Measurements from ENCODE around the gene CSH2. TPM values are rescaled to one million over a fixed set of nuclear protein-coding genes. Genes with fewer than 3 reads are reported as not detected.
"Not testable (repeated sequence)": the region's sequence is repeated elsewhere in the genome, so short reads cannot be mapped to it uniquely, and the experiment has no call there.

Gene CSH2
- not detected for total RNA-seq

DNA sequence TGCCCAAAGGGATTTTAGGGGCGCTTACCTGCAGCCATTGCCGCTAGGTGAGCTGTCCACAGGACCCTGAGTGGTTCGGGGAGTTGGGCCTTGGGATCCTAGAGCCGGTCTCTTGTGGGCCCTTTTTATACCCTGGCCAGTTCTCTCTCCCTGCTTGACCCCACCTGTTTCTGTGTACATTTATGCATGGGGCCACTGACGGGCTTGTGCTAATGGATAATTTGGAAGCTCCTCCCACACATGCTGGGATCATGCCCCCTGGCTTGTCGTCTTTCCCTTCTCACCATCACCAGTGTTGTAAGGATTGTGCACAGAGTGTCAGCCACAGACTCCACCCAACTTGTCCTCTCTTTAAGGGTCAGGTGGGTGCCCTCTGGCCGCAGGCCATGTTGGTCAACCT, at the start of gene CSH2:
Gene CSH2 (minus strand): TSS at position 101 of the 400 bp plus-strand sequence. CDS start 63 bp downstream, at position 38.
- H3K27ac Mint-ChIP-seq; DNase-seq; H3K4me3 Mint-ChIP-seq; H3K4me1 Mint-ChIP-seq; ATAC-seq; H3K36me3 Mint-ChIP-seq; H3K9me3 Mint-ChIP-seq (ENCODE audit: low read depth): not testable (repeated sequence)
- CTCF ChIA-PET = interaction anchor here (1.4 kb wide), 1 partner anchor 8 kb away, joined by 3 read pairs; no protein-coding TSS in a partner anchor
- H3K27me3 Mint-ChIP-seq = peaks cover 20% of the 10 kb centered on the region

DNA sequence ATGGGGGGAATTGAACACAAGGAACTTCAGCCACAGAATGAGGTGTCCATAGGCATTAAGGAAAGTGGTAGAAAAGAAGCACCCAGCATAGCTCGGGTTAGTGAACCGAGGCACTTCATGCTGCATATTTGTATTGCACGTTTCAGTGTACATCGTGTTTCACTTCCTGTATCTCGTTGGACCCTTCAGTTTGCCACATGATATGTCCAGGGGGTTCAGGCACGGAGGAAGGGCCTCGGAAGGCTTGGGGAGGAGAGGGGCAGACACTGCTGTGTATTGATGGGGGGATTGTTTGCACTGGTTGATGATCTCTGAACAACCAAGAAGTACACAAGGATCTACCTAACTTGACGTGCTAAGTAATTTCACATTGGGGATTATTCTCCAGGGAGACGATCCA, 48.9 kb upstream of the CSH2 start:
- H3K36me3 Mint-ChIP-seq; H3K27ac Mint-ChIP-seq; H3K4me3 Mint-ChIP-seq; H3K9me3 Mint-ChIP-seq (ENCODE audit: low read depth); DNase-seq; ATAC-seq; H3K4me1 Mint-ChIP-seq: not testable (repeated sequence)
- CTCF ChIA-PET = interaction anchor here (0.9 to 2.4 kb wide), 5 partner anchors 10 to 211 kb away, joined by 3 to 10 read pairs (median 6); no protein-coding TSS in a partner anchor
- peaks cover 11% of the 10 kb centered on the region for H3K27me3 Mint-ChIP-seq

DNA sequence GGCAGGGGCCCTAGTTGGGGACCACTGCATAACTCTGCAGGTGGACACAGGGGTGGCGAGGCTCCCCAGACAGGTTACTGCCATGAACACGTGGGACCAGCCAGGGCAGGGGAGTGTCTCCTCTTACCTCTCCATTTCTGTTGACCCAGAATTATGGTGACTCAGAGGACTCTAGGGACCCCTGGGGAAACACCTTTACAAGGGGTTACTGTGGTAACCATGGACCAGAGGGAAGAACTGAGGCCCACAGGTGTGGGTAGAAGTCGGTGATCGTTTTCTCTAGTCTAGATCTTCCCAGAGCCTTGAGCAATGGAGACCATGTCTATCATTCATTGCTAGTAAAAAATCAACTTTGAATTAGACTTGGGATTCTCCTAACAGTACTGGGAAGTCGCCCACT, 47.3 kb upstream of the CSH2 start:
- CTCF ChIA-PET = interaction anchor here (1.1 to 5.6 kb wide), 14 partner anchors 10 to 211 kb away, joined by 4 to 94 read pairs (median 21); partner anchors contain the start of genes CD79B, CSHL1, ERN1 and ICAM2
- ATAC-seq, H3K4me3 Mint-ChIP-seq: not testable (repeated sequence)

DNA sequence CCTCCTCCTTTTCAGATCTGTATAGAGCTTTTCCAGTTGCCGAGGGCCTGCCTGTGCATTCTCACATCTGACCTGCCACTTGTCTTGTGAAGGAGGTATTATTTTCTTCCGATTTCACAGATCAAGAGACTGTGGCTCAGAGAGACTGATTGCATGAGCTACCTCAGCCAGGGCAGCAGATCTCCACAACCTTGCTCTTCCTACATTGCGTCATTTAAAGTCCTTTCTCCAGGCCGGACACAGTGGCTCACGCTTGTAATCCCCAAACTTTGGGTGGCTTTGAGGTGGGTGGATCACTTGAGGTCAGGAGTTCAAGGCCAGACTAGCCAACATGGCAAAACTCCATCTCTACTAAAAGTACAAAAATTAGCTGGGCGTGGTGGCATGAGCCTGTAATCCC, 46.6 kb upstream of the CSH2 start:
- H3K27ac Mint-ChIP-seq; ATAC-seq; H3K9me3 Mint-ChIP-seq (ENCODE audit: low read depth); H3K4me1 Mint-ChIP-seq; DNase-seq; H3K4me3 Mint-ChIP-seq; H3K36me3 Mint-ChIP-seq: not testable (repeated sequence)
- H3K27me3 Mint-ChIP-seq = peaks cover 11% of the 10 kb centered on the region
- CTCF ChIA-PET = interaction anchor here (0.7 to 5.6 kb wide), 37 partner anchors 8 to 355 kb away, joined by 3 to 94 read pairs (median 7); partner anchors contain the start of genes CD79B, CSHL1, ERN1 and ICAM2

More for the DNA sequence above, 47.3 kb upstream of the CSH2 start:
- H3K9me3 Mint-ChIP-seq (ENCODE audit: low read depth); H3K4me1 Mint-ChIP-seq; H3K36me3 Mint-ChIP-seq; DNase-seq; H3K27ac Mint-ChIP-seq: not testable (repeated sequence)
- H3K27me3 Mint-ChIP-seq = peaks cover 11% of the 10 kb centered on the region

DNA sequence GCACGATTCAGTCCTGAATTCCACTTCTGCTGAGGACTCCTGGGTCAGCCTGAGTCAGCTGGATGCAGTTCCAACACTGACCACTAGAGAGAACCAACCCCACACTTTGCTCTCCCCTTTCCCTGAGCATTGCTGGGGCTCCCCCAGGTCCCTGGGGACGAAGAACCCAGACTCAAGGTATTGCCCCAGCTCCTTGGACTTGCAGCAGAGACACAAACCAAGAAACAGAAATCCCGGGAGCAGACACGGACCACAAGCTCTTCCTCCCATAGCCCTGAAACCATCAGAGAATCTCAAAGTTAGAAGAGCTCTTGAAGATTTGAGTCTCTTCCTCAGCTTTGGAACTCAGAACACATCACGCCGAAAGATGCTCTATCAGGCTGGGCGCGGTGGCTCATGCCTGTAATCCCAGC, 45.8 kb upstream of the CSH2 start:
- CTCF ChIA-PET = interaction anchor here (0.7 to 5.6 kb wide), 43 partner anchors 9 to 430 kb away, joined by 3 to 94 read pairs (median 6); partner anchors contain the start of genes CD79B, CSHL1, ERN1 and ICAM2
- H3K9me3 Mint-ChIP-seq (ENCODE audit: low read depth) = no peaks in the 10 kb centered on the region

DNA sequence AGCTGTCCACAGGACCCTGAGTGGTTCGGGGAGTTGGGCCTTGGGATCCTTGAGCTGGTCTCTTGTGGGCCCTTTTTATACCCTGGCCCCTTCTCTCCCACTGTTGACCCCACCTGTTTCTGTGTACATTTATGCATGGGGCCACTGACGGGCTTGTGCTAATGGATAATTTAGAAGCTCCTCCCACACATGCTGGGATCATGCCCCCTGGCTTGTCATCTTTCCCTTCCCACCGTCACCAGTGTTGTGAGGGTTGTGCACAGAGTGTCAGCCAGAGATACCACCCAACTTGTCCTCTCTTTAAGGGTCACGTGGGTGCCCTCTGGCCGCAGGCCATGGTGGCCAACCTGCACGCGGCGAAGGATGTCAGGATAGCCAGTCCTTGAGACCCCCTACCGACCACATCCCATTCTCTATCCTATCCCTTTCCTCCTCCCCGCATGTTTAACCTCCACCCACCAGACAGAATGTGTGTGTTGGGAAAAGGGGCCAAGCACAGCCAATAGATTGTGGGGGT, 45.4 kb upstream of the CSH2 start, which contains the start of gene GH1:
Gene GH1 (minus strand): TSS at position 51 of the 517 bp plus-strand sequence. CDS start 63 bp downstream, outside the sequence.
- H3K27ac Mint-ChIP-seq; H3K4me1 Mint-ChIP-seq; H3K36me3 Mint-ChIP-seq; H3K9me3 Mint-ChIP-seq (ENCODE audit: low read depth); DNase-seq; ATAC-seq; H3K4me3 Mint-ChIP-seq: not testable (repeated sequence)
- CTCF ChIA-PET = interaction anchor here (0.8 to 5.6 kb wide), 42 partner anchors 8 to 430 kb away, joined by 3 to 94 read pairs (median 6); partner anchors contain the start of genes CD79B, CSHL1, ERN1 and ICAM2
- H3K27me3 Mint-ChIP-seq = peaks cover 11% of the 10 kb centered on the region

More for the DNA sequence above, 45.8 kb upstream of the CSH2 start:
- peak; percentile 96 for ATAC-seq
- DNase-seq = peak; percentile 81
- peaks cover 11% of the 10 kb centered on the region for H3K27me3 Mint-ChIP-seq
- no peaks in the 10 kb centered on the region for H3K36me3 Mint-ChIP-seq
- H3K27ac Mint-ChIP-seq = no peak overlapping the region
- H3K4me3 Mint-ChIP-seq = no peak overlapping the region
- peaks cover 5% of the 10 kb centered on the region for H3K4me1 Mint-ChIP-seq

DNA sequence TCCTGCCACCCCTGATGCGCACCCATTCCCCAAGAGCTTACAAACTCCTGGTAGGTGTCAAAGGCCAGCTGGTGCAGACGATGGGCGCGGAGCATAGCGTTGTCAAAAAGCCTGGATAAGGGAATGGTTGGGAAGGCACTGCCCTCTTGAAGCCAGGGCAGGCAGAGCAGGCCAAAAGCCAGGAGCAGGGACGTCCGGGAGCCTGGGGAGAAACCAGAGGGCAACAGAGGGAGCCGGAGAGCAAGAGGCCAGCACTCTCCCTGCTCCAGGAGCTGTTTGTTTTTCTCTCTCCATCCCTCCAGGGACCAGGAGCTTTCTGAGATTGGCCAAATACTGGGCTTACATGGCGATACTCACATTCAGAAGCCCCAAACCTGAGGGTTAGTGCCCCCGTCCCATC, 44.8 kb upstream of the CSH2 start:
- no peaks in the 10 kb centered on the region for H3K9me3 Mint-ChIP-seq (ENCODE audit: low read depth)
- no peak for ATAC-seq
- DNase-seq = no peak
- peaks cover 5% of the 10 kb centered on the region for H3K4me1 Mint-ChIP-seq
- no peak overlapping the region for H3K27ac Mint-ChIP-seq
- CTCF ChIA-PET = interaction anchor here (0.8 to 5.6 kb wide), 23 partner anchors 11 to 276 kb away, joined by 3 to 94 read pairs (median 10); partner anchors contain the start of genes ERN1, ICAM2 and PRR29
- no peaks in the 10 kb centered on the region for H3K36me3 Mint-ChIP-seq
- H3K4me3 Mint-ChIP-seq = no peak overlapping the region
- peaks cover 11% of the 10 kb centered on the region for H3K27me3 Mint-ChIP-seq

DNA sequence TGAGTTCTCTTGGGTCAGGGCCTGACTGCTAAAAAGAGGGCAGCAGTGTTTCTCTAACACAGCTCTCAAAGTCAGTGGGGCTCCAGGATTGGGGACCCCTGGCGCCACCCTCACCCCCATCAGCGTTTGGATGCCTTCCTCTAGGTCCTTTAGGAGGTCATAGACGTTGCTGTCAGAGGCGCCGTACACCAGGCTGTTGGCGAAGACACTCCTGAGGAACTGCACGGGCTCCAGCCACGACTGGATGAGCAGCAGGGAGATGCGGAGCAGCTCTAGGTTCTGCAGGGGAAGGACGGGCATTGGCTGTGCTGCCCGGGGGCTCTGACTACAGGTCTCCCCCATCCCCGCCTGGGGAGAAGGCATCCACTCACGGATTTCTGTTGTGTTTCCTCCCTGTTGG, 44.2 kb upstream of the CSH2 start:
- no peak overlapping the region for H3K4me3 Mint-ChIP-seq
- H3K27ac Mint-ChIP-seq = no peak overlapping the region
- H3K4me1 Mint-ChIP-seq = peaks cover 5% of the 10 kb centered on the region
- no peak for DNase-seq
- no peak for ATAC-seq
- no peaks in the 10 kb centered on the region for H3K9me3 Mint-ChIP-seq (ENCODE audit: low read depth)
- CTCF ChIA-PET = interaction anchor here (1.2 to 5.6 kb wide), 12 partner anchors 14 to 228 kb away, joined by 3 to 94 read pairs (median 20); partner anchors contain the start of genes ERN1 and ICAM2
- no peaks in the 10 kb centered on the region for H3K36me3 Mint-ChIP-seq
- peaks cover 13% of the 10 kb centered on the region for H3K27me3 Mint-ChIP-seq

DNA sequence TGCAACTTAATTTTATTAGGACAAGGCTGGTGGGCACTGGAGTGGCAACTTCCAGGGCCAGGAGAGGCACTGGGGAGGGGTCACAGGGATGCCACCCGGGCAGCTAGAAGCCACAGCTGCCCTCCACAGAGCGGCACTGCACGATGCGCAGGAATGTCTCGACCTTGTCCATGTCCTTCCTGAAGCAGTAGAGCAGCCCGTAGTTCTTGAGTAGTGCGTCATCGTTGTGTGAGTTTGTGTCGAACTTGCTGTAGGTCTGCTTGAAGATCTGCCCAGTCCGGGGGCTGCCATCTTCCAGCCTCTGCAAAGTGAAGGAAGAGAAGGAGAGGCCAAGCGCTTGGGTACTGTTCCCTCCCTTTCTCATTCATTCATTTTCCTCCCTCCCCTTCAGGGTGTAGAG, 43.7 kb upstream of the CSH2 start:
- H3K27me3 Mint-ChIP-seq = peaks cover 13% of the 10 kb centered on the region
- H3K36me3 Mint-ChIP-seq; H3K4me1 Mint-ChIP-seq; H3K27ac Mint-ChIP-seq; ATAC-seq; DNase-seq; H3K9me3 Mint-ChIP-seq (ENCODE audit: low read depth); H3K4me3 Mint-ChIP-seq: not testable (repeated sequence)
- CTCF ChIA-PET = interaction anchor here (1.3 to 7.8 kb wide), 5 partner anchors 29 to 228 kb away, joined by 3 to 79 read pairs (median 68); partner anchors contain the start of gene ERN1

DNA sequence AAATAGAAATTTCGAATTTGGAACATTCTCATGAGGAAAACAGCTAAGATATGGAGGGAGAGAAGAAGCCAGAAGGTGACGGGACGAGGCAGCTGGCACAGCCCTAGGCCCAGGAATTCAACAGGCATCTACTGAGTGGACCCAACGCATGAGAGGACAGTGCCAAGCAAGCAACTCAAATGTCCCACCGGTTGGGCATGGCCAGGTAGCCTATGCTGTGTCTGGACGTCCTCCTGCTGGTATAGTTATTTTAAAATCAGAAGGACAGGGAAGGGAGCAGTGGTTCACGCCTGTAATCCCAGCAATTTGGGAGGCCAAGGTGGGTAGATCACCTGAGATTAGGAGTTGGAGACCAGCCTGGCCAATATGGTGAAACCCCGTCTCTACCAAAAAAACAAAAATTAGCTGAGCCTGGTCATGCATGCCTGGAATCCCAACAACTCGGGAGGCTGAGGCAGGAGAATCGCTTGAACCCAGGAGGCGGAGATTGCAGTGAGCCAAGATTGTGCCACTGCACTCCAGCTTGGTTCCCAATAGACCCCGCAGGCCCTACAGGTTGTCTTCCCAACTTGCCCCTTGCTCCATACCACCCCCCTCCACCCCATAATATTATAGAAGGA, 43.2 kb upstream of the CSH2 start:
- Mint-ChIP-seq H3K36me3 (no peaks in the 10 kb centered on the region), H3K4me1 (peaks cover 5% of the 10 kb centered on the region), H3K4me3 (no peak overlapping the region), H3K27ac (no peak overlapping the region), H3K27me3 (peaks cover 13% of the 10 kb centered on the region), H3K9me3 (ENCODE audit: low read depth) (no peaks in the 10 kb centered on the region)
- DNase-seq = no peak
- CTCF ChIA-PET = interaction anchor here (0.8 to 7.8 kb wide), 8 partner anchors 14 to 373 kb away, joined by 3 to 79 read pairs (median 3); partner anchors contain the start of gene ERN1
- no peak for ATAC-seq

DNA sequence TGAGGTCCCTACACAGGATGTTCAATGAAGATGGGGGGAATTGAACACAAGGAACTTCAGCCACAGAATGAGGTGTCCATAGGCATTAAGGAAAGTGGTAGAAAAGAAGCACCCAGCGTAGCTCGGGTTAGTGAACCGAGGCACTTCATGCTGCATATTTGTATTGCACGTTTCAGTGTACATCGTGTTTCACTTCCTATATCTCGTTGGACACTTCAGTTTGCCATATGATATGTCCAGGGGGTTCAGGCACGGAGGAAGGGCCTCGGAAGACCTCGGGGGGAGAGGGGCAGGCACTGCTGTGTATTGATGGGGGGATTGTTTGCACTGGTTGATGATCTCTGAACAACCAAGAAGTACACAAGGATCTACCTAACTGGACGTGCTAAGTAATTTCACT, 42.3 kb upstream of the CSH2 start:
- H3K27ac Mint-ChIP-seq; H3K9me3 Mint-ChIP-seq (ENCODE audit: low read depth): not testable (repeated sequence)

DNA sequence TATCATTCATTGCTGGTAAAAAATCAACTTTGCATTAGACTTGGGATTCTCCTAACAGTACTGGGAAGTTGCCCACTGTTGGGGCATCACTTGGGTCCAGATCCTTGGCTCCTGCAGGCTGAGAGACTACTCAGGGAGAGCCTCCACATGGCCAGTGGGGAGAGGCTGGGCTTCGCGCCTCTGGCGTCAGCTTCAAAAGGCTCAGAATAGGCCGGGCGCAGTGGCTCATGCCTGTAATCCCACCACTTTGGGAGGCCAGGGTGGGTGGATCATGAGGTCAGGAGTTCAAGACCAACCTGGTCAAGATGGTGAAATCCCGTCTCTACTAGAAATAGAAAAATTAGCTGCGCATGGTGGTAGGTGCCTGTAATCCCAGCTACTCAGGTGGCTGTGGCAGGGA, 41.0 kb upstream of the CSH2 start:
- Mint-ChIP-seq H3K27me3 (peaks cover 14% of the 10 kb centered on the region), H3K9me3 (ENCODE audit: low read depth) (no peaks in the 10 kb centered on the region), H3K27ac (no peak overlapping the region), H3K4me3 (no peak overlapping the region), H3K36me3 (no peaks in the 10 kb centered on the region), H3K4me1 (peaks cover 5% of the 10 kb centered on the region)
- CTCF ChIA-PET = interaction anchor here (1.5 to 7.8 kb wide), 3 partner anchors 11 to 217 kb away, joined by 4 to 68 read pairs (median 49); partner anchors contain the start of gene ERN1
- ATAC-seq (no peak), DNase-seq (no peak)

More for the DNA sequence above, 42.3 kb upstream of the CSH2 start:
- DNase-seq, H3K36me3 Mint-ChIP-seq, H3K4me1 Mint-ChIP-seq, ATAC-seq, H3K4me3 Mint-ChIP-seq: not testable (repeated sequence)
- peaks cover 13% of the 10 kb centered on the region for H3K27me3 Mint-ChIP-seq
- CTCF ChIA-PET = interaction anchor here (1.0 to 7.8 kb wide), 7 partner anchors 12 to 374 kb away, joined by 3 to 77 read pairs (median 4); no protein-coding TSS in a partner anchor

DNA sequence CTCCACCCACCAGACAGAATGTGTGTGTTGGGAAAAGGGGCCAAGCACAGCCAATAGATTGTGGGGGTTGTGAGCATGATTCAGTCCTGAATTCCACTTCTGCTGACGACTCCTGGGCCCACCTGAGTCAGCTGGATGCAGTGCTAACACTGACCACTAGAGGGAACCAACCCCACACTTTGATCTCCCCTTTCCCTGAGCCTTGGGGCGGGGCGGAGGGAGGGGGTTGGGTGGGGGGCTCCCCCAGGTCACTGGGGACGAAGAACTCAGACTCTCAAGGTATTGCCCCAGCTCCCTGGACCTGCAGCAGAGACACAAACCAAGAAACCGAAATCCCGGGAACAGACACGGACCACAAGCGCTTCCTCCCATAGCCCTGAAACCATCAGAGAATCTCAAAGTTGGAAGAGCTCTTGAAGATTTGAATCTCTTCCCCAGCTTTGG, 38.2 kb upstream of the CSH2 start:
- H3K36me3 Mint-ChIP-seq = no peaks in the 10 kb centered on the region
- no peak overlapping the region for H3K27ac Mint-ChIP-seq
- CTCF ChIA-PET = interaction anchor here (0.6 to 7.8 kb wide), 24 partner anchors 9 to 370 kb away, joined by 3 to 68 read pairs (median 6); partner anchors contain the start of genes ERN1 and ICAM2
- no peaks in the 10 kb centered on the region for H3K9me3 Mint-ChIP-seq (ENCODE audit: low read depth)
- no peak overlapping the region for H3K4me3 Mint-ChIP-seq
- H3K27me3 Mint-ChIP-seq = peaks cover 33% of the 10 kb centered on the region
- ATAC-seq (peak; percentile 65), DNase-seq (peak; percentile 73)
- H3K4me1 Mint-ChIP-seq = no peaks in the 10 kb centered on the region
